GM19372 (cell line): ENCODE data around the gene TLX2.

ENCODE experiments used
- ATAC-seq: cut with Tn5 transposase; IDR thresholded peaks from one replicate; pipeline ENCODE4 v1.9.1; 2021; ENCODE audit warnings: mild to moderate bottlenecking, low read depth, moderate library complexity; ENCODE audit not compliant: unreplicated experiment

Gene TLX2

DNA sequence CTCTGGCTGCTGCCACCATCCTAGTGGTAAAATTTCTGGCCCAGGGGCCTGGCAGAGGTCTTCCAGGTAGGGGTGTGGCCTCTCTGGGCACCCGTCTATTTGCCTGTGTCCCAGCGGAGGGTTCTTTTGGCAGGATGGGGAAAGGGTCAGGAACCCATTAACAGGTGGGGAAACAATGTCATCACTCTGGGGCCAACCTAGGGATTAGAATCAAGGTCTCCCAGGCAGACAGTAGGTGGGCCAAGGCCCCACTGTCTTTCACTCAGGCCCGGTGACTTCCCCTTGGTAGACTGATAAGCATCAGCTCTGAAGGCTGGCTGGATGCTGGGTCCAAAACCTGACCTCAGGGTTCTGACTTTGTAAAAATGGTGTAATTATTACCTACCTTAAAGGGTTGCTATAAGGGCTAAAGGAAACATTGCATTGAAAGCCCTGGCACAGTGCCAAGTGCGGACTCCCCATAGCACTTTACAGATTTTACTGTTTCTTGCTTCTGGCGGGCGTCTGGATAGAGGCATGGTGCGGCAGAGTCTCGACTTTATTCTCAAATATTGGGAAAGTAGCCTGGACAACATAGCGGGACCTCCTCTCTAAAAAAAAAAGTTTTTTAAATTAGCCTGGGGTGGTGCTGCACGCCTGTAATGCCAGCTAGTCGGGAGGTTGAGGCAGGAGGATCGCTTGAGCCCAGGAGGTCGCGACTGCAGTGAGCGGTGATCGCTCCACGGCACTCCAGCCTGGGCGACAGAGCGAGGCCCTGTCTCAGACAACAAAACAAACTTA, 17.1 kb upstream of the TLX2 start:
- no peak for ATAC-seq

- ATAC-seq, result no peak
Observed at GRCh38 chr2:74497777-74498499, 16.3 kb upstream of the TLX2 start.

DNA sequence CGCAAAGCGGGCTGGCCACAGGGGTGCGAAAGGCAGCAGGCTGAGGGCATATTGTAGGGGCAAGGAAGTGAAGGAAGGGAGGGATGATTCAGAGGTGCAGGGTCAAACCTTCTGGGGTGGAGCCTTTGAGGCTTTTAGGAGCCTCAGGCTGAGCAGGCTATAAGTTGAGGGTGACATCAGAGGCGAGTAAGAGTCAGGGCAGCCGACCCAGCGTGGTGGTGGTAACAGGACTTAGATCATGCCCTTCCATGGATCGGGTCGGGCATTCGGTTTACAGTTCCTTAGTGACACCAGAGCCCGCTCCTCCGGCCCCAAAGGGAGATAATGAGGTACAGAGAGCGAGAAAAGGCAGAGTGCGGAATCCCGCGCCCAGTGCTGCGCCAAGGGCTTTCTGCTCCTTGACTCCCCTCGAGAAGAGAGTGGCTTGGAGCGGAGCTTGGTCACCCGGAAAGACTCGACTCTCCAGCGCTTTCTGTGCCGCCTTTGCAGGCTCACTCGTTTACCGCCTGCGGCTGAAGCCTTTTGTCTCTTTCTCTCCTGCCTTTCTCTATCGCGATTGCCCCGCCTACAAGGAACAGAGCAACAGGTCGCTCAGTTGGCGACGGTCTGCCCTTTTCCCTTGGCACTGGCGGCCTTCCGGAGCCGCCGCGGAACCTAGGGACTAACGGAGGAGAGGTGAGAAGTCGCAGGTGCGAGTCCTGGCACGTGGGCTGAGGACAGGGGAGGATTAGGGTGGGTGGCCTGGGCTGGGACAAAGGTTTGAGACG, 15.6 kb upstream of the TLX2 start:
- ATAC-seq, result no peak

- ATAC-seq, result no peak
Observed at GRCh38 chr2:74499267-74499939, 14.8 kb upstream of the TLX2 start, which contains the start of gene LBX2. Gene LBX2 (minus strand): TSS chr2:74499603. CDS start chr2:74499537, 66 bp downstream.

- no peak for ATAC-seq
Observed at GRCh38 chr2:74499940-74500577, 14.2 kb upstream of the TLX2 start.

DNA sequence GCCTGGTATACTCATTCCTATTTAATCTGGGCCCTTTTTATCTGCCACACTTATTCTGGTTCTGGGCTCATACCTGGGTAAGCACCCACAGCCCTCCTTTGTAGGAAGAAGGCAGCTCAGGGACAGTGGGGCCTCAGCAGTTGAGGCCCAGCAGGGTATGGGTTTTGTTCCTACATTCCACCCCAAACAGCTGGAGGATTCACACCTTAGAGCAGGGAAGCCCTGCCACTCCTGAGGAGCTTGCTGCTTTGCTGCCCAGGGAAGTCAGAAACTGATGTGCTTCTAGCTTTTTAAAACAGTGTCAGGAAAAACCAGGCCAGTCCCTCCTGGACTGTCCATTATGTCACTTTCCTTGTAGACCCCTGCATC, 13.7 kb upstream of the TLX2 start:
- no peak for ATAC-seq

- no peak for ATAC-seq
Observed at GRCh38 chr2:74501335-74502071, 12.7 kb upstream of the TLX2 start.

DNA sequence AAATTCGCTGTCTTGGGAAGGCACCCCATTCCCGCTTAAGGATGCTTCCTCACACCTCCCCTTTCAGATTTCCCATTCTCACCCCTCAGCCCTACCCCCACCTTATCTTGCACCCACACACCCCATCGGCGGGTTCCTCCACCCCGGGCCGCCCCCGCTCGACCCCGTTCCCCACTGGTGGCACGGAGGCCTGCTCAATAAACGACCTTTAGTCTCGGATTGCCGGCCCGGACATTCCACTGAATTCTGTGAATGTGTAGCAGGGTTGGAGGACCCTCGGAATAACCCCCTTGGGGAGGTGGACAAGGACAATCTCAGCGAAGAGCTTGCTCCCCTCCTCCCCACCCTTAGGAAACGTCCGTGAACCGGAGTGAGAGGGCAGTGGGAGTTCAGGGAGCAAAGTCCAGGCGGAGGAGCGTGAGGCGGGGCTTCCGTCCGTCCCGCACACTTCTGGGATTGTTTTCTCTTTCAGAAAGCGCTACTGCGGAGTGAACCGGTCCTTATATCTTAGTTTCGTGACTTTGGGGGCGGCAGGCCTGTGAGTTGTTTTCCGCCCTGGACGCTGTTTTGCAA, 12.0 kb upstream of the TLX2 start:
- ATAC-seq, result no peak

GRCh38 chr2:74502720-74503505, 11.3 kb upstream of the TLX2 start:
- ATAC-seq, result no peak

- ATAC-seq, result no peak
Observed at GRCh38 chr2:74503506-74504475, 10.5 kb upstream of the TLX2 start.

GRCh38 chr2:74504591-74504990, 9.7 kb upstream of the TLX2 start:
- no peak for ATAC-seq

GRCh38 chr2:74505448-74506246, 8.6 kb upstream of the TLX2 start:
- no peak for ATAC-seq

DNA sequence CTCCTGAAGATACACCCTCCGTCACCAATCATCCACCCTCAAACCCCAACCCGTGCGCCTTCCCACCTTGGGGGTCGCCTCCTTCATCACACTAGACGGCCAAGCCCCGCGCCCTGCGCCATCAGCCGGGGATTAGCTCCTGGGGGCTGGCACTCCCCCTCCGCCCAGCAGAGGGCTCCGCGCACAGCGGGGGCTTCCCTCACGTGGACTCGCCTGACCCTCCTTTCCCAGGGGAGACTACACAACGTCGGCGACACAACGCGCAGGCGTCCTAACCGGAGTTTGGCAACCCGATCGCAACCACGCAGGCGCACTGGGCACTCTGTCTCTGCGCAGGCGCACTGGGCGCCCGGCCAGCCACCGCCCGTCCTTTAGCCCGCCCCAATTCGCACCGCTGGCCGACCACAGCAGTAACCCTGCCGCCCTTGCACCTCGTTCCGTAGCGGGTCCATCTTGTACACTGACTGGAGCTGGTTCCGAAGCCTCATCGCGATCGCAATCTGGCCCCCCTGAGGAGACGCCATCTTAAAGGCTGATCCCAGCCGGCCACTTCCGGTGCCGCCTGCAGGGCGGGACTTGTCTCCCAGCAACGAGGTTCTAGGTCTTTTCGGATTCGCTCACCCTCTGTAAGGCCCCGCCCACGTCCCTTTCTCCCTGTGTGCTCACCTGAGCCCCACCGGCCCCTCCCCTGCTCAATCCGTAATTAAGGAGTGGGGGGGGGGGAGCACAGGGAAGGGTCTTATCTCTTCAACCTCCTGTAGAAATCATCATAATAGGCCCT, 6.9 kb upstream of the TLX2 start, which contains the start of gene PCGF1:
Gene PCGF1 (minus strand): TSS at position 551 of the 781 bp plus-strand sequence. CDS start 27 bp downstream, at position 524.
- ATAC-seq, result peak; percentile 91

- ATAC-seq, result peak; percentile 7
Observed at GRCh38 chr2:74507926-74508520, 6.2 kb upstream of the TLX2 start.

DNA sequence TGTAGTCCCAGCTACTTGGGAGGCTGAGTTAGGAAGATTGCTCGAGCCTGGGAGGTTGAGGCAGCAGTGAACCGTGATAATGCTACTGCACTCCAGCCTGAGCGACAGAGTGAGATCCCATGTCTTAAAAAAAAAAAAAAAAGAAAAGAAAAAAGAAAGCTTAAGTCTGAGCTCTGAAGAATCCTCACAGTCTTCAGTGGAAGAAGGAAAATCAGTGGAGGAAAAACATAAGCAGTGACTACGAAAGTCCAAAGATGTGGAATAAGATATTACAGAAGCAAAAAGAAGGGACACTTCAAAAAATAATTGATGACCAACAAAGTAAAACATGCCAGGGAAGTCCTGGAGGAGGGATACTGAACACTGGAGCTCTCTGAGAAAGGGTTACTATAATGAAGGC, 4.0 kb upstream of the TLX2 start:
- no peak for ATAC-seq
